ENCODE measurements around the gene TIAL1.
"Not testable (repeated sequence)": the region's sequence is repeated elsewhere in the genome, so short reads cannot be mapped to it uniquely, and the experiment has no call there.

Gene TIAL1, protein sequence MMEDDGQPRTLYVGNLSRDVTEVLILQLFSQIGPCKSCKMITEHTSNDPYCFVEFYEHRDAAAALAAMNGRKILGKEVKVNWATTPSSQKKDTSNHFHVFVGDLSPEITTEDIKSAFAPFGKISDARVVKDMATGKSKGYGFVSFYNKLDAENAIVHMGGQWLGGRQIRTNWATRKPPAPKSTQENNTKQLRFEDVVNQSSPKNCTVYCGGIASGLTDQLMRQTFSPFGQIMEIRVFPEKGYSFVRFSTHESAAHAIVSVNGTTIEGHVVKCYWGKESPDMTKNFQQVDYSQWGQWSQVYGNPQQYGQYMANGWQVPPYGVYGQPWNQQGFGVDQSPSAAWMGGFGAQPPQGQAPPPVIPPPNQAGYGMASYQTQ

GRCh38 chr10:119596537-119597404, at the start of gene TIAL1:
Gene TIAL1, minus strand, starts transcription at chr10:119596964. Its CDS starts 499 bp downstream, at chr10:119596465.
- DNase-seq (ENCODE audit: low read depth, low spot score): peak; percentile 99

DNA sequence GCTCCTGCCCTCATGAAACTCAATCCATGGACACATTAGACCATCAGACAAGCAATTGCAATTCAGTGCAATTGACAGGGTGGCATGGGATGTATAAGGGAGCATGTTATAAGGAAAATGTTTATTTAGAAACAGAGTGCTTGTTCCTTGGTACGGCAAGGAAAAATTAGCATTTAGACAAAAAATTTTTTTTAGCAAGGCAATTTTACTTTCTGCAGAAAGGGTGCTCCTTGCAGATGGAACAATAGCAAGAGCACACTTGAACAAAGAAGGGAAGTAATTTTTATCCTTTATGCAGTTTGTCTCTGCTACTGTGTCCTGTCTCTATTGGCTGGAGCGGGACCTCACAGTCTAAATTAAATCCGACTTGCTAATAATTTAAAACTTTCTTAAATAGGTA, 48.2 kb upstream of the TIAL1 start:
- no peak for DNase-seq (ENCODE audit: low read depth, low spot score)

- no peak for DNase-seq (ENCODE audit: low read depth, low spot score)
Measured at GRCh38 chr10:119644205-119644814, 47.5 kb upstream of the TIAL1 start.

DNA sequence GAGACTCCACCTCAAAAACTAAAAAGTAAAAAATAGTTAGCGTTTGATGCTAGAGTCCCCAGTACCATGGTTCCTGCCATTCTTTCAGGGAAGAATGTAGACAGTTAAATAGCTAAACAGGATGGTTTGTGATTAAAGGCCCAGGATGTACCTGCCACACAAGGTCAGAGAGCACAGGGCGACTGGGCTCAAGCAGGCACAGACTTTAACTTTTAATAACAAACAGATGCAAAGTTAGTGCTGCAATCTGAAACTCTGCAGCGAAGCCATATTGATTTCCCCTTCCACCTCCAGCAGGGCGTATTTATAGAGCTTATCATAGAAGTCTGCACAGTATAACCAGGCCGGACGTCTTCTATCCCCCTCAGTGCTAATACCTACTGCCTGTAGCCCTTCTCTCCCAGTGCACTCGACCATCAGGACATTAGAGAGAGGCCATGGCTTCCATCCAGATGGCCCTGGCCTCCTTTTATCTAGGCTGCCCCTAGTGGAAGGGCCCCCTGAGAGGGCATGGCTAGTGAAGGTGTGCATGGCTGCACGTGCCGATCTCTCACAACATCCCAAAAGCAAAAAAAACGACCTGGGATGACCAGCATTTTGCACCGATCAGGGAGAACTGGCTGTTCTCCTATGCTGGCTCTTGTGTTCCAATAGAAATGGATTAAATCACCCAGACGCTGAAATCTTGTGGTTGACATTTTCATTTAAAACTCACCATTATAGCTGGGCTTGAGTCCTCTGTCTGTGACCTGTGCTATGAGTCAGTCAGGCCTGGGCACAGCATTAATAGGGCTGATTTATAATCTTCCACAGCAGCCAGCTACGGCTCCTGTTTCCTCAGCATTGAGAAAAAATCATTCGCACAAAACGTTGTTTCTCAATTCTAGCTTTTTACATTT, 46.8 kb upstream of the TIAL1 start:
- DNase-seq (ENCODE audit: low read depth, low spot score): no peak

- DNase-seq (ENCODE audit: low read depth, low spot score): no peak
Measured at GRCh38 chr10:119642556-119643111, 45.9 kb upstream of the TIAL1 start.

- no peak for DNase-seq (ENCODE audit: low read depth, low spot score)
Measured at GRCh38 chr10:119640875-119641526, 44.2 kb upstream of the TIAL1 start.

GRCh38 chr10:119640384-119640783, 43.6 kb upstream of the TIAL1 start:
- DNase-seq (ENCODE audit: low read depth, low spot score): no peak

GRCh38 chr10:119638982-119639381, 42.2 kb upstream of the TIAL1 start:
- no peak for DNase-seq (ENCODE audit: low read depth, low spot score)

DNA sequence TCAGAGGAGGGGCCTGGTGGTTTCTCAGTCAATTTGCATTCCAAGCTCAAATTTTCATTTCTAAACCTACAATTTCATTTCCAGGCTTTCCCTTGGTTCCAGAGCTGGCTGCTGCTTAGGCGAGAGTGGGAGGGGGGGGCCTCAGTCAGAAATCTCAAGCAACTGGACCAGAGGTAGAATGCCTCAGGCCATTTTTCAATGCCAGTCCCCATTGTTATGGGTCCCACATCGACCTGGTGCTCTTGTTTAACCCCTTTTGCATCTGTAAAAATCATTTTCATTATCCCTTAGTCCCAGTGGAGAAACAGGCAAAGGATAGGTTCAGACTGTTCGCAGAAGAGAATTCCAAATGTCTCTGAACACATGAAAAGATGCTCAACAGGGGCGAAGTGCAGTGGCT, 40.9 kb upstream of the TIAL1 start:
- DNase-seq (ENCODE audit: low read depth, low spot score): no peak

DNA sequence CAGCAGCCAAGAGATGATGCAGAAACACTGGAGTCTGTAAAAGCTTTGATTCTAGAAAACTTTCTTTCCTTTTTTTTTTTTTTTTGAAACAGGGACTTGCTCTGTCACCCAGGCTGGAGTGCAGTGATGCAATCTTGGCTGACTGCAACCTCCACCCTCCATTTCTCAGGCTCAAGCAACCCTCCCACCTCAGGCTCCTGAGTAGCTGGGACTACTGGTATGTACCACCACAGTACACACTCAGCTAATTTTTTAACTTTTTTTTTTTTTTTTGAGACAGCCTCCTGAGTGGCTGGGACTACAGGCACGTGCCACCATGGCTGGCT, 37.4 kb upstream of the TIAL1 start:
- no peak for DNase-seq (ENCODE audit: low read depth, low spot score)

DNA sequence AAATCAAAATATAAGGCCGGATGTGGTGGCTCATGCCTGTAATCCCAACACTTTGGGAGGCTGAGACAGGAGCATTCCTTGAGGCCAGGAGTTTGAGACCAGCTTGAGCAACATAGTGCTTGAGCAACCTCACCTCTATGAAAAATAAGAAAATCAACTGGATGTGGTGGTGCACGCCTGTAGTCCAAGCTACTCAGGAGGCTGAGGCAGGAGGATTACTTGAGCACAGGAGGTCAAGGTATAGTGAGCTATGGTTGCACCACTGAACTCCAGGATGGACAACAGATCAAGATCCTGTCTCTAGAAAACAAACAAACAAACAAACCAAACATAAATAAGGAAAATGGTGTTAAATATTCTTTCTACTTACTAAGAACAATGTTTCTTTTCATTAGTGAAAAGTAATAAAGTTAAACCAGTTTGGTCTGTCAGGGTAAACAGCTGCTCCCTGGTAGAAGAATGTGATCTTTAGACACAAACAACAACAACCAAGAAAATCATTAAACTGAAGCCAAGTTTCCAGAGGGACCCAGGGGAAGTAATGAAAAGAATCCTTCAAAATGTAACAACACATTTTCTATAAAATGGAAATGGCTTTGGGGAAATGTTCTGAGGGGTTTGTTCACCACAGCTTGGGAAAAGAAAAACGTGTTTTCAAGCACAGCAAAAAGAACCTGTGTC, 36.9 kb upstream of the TIAL1 start:
- no peak for DNase-seq (ENCODE audit: low read depth, low spot score)

DNA sequence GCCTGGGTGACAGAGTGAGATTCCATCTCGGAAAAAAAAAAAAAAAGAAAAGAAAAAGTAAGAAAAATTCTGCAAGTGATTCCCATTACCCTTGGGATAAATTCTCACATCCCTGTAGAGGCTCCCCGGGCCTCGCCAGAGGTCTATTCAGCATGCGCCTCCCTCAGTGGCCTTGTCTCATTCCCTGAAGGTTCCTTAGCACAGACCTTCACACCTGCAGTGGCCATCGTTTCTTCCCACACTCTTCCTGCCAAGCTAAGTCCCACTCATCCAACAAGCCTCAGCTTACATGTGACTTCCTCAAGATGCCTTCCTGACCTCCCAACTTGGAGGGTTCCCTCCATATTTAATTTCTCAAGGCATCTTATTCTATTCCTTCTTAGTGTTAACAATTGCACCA, 33.5 kb upstream of the TIAL1 start:
- DNase-seq (ENCODE audit: low read depth, low spot score): no peak

- DNase-seq (ENCODE audit: low read depth, low spot score): no peak
Measured at GRCh38 chr10:119625570-119626280, 29.0 kb upstream of the TIAL1 start.

DNA sequence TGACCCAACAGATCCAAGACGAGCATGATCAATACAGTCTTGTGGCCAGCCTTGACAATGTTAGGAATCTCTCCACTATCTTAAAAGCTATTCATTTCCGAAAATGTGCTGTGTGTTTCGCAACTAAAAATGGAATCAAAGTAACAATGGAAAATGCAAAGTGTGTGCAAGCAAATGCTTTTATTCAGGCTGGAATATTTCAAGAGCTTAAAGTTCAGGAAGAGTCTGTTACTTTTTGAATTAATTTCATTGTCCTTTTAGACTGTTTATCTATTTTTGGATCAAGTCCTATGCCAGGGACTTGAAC, 24.3 kb upstream of the TIAL1 start:
- no peak for DNase-seq (ENCODE audit: low read depth, low spot score)

DNA sequence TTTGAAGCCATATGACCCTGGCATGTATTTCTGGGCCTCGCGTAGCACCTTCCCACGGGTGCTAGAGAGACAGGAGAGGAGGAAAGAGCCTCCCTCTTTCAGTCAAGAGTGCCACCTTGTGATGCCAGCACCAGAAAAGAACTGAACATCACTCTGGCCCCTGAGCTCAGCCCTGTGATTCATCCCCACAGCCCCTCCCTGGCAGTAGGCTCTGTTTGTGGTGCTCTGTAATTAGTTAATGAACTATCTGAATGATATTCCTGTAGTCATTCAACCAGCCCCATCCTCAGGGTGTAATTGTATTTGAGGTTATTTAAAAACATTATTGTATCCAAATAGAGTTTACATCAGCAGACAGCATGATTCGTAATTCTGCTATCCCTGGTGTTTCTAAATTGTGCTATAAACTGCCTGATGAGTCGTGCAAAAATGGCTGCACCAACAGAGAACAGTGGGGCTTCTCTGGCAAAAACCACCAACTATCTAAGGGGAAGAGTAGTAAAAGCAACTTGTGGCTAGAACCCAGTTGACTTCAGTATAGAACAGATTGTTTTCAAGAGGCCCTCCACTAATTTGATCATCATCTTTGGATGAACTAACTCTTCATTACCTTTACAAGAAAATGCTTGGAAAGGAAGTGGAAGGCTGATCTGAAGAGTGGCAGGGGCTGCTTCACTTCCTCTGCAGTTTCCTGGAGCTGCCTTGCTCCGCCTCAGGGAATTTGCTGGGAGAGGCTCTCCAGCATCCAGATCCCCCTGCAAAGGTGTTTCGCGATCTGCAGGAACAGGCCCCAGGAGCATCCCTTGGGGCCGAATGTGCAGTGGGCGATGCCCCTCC, 23.7 kb upstream of the TIAL1 start:
- DNase-seq (ENCODE audit: low read depth, low spot score): no peak

DNA sequence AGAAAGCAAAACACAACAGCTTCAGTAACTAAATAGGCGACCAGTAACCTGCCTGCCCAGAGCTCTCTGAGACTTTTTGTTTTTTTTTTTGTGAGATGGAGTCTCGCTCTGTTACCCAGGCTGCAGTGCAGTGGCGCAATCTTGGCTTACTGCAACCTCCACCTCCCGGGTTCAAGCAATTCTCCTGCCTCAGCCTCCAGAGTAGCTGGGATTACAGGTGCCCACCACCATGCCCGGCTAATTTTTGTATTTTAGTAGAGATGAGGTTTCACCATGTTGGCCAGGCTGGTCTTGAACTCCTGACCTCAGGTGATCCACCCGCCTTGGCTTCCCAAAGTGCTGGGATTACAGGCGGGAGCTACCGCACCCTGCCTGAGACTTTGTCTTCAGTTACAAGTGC, 23.0 kb upstream of the TIAL1 start:
- DNase-seq (ENCODE audit: low read depth, low spot score): not testable (repeated sequence)

DNA sequence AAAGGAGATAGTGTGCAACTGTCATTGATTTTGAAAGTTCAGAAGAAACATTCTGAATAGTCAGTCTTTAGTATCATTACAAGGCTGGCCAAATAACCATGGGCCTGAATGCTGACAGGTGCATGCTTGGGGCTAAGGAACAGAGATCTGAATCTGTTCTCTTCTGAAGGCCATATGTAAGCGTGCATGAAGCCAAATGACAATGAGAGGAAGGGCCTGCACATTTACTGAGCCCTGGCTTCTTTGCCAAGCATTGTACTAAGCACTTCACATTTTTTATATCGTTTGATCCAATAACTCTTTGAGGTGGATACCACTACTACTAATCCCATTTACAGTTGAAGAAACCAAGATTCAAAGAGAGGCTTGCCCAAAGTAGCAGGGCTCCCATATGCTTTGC, 22.5 kb upstream of the TIAL1 start:
- no peak for DNase-seq (ENCODE audit: low read depth, low spot score)

- DNase-seq (ENCODE audit: low read depth, low spot score): no peak
Measured at GRCh38 chr10:119616882-119617570, 20.3 kb upstream of the TIAL1 start.
